Astrocyte (in vitro differentiated cells and primary cell): ENCODE data around the gene EML6. TPM values are rescaled to one million over a fixed set of nuclear protein-coding genes. Genes with fewer than 3 reads are reported as not detected.

Experiments
- DNase-seq: peaks from one replicate; pipeline ENCODE4 v3.0.0-alpha.2; 2010; ENCODE audit warnings: low read depth
- FAIRE-seq: peaks from 2 replicates; lab custom pipeline; 2011; peaks lifted over from hg19 to GRCh38; lab: Jason Lieb, UNC
- H2AFZ ChIP-seq: 2 replicates; pipeline ENCODE4 v1.6.0; 2012; ENCODE audit warnings: low read depth, low read length, inconsistent platforms
- H3K27ac ChIP-seq: 2 replicates; pipeline ENCODE4 v1.5.1; 2011; ENCODE audit warnings: low read depth, low read length, inconsistent platforms
- H3K27me3 ChIP-seq: 2 replicates; pipeline ENCODE4 v1.6.0; 2011; ENCODE audit warnings: low read length, inconsistent platforms; ENCODE audit not compliant: insufficient read depth
- H3K36me3 ChIP-seq: 2 replicates; pipeline ENCODE4 v1.5.1; 2011; ENCODE audit warnings: low read length, inconsistent platforms; ENCODE audit not compliant: insufficient read depth
- H3K4me1 ChIP-seq: 2 replicates; pipeline ENCODE4 v1.5.1; 2011; ENCODE audit warnings: low read length, inconsistent platforms; ENCODE audit not compliant: insufficient read depth
- H3K4me2 ChIP-seq: 2 replicates; pipeline ENCODE4 v1.6.0; 2012; ENCODE audit warnings: low read length, inconsistent platforms
- H3K4me3 ChIP-seq: 2 replicates; pipeline ENCODE4 v1.5.1; 2011; ENCODE audit warnings: low read depth, mild to moderate bottlenecking, low read length, inconsistent platforms; ENCODE audit not compliant: insufficient read depth
- H3K79me2 ChIP-seq: 2 replicates; pipeline ENCODE4 v1.6.0; 2012; ENCODE audit warnings: mild to moderate bottlenecking, low read length, inconsistent platforms; ENCODE audit not compliant: insufficient read depth
- H3K9ac ChIP-seq: 2 replicates; pipeline ENCODE4 v1.6.0; 2012; ENCODE audit warnings: mild to moderate bottlenecking, low read length, inconsistent platforms
- H3K9me3 ChIP-seq: 2 replicates; pipeline ENCODE4 v1.5.1; 2012; ENCODE audit warnings: low read depth, mild to moderate bottlenecking, low read length, inconsistent platforms; ENCODE audit not compliant: insufficient read depth
- H4K20me1 ChIP-seq: 2 replicates; pipeline ENCODE4 v1.6.0; 2012; ENCODE audit warnings: low read length, inconsistent platforms; ENCODE audit not compliant: insufficient read depth
- H3K27ac Mint-ChIP-seq: one replicate; pipeline ENCODE4 v1.8.0; 2021; ENCODE audit warnings: mild to moderate bottlenecking, mixed read lengths; ENCODE audit not compliant: unreplicated experiment
- H3K27me3 Mint-ChIP-seq: one replicate; pipeline ENCODE4 v1.8.0; 2021; ENCODE audit warnings: low read depth, mixed read lengths; ENCODE audit not compliant: unreplicated experiment
- H3K36me3 Mint-ChIP-seq: one replicate; pipeline ENCODE4 v1.8.0; 2021; ENCODE audit warnings: low read depth, mixed read lengths; ENCODE audit not compliant: unreplicated experiment
- H3K4me1 Mint-ChIP-seq: one replicate; pipeline ENCODE4 v1.8.0; 2021; ENCODE audit warnings: low read depth, mixed read lengths; ENCODE audit not compliant: unreplicated experiment
- H3K4me3 Mint-ChIP-seq: one replicate; pipeline ENCODE4 v1.8.0; 2021; ENCODE audit warnings: mild to moderate bottlenecking, moderate library complexity, mixed read lengths; ENCODE audit not compliant: unreplicated experiment
- H3K9me3 Mint-ChIP-seq: one replicate; pipeline ENCODE4 v1.8.0; 2021; ENCODE audit warnings: mild to moderate bottlenecking, mixed read lengths; ENCODE audit not compliant: unreplicated experiment
- CTCF ChIP-seq: IDR thresholded peaks from 2 replicates; pipeline ENCODE4 v1.5.1; 2011; ENCODE audit warnings: low read depth, mild to moderate bottlenecking, inconsistent platforms, low read length, moderate library complexity; ENCODE audit not compliant: insufficient read depth
- EZH2 ChIP-seq: IDR thresholded peaks from 2 replicates; pipeline ENCODE4 v1.6.1; 2012; ENCODE audit warnings: mild to moderate bottlenecking, low read length, inconsistent platforms; ENCODE audit not compliant: insufficient read depth
- total RNA-seq: library from RNA; stranded (reverse); gene quantifications from 2 replicates; pipeline ENCODE4 v1.2.1, GENCODE V29; 2021

EML6 gene
- total RNA-seq, 1 donor from 2014 or later: 0.23 TPM

GRCh38 chr2:54931473-54931872 is 208.0 kb downstream of the EML6 start:
- H3K9me3 ChIP-seq: no peaks in the 10 kb centered on the region
- no peaks in the 10 kb centered on the region for H3K79me2 ChIP-seq
- H3K4me3 ChIP-seq: no peak overlapping the region
- H3K9ac ChIP-seq: no peak overlapping the region
- Mint-ChIP-seq H3K4me3 (no peak overlapping the region), H3K36me3 (no peaks in the 10 kb centered on the region), H3K27ac (no peak overlapping the region), H3K4me1 (no peaks in the 10 kb centered on the region), H3K27me3 (peaks cover 9% of the 10 kb centered on the region), H3K9me3 (no peaks in the 10 kb centered on the region)
- H3K4me1 ChIP-seq: no peaks in the 10 kb centered on the region
- H3K4me2 ChIP-seq: no peak overlapping the region
- FAIRE-seq: no peak
- no peak for TF ChIP-seq EZH2
- no peak for TF ChIP-seq CTCF
- no peak overlapping the region for H2AFZ ChIP-seq
- H3K36me3 ChIP-seq: no peaks in the 10 kb centered on the region
- H4K20me1 ChIP-seq: no peaks in the 10 kb centered on the region
- DNase-seq: no peak
- H3K27me3 ChIP-seq: no peaks in the 10 kb centered on the region
- no peak overlapping the region for H3K27ac ChIP-seq

DNA sequence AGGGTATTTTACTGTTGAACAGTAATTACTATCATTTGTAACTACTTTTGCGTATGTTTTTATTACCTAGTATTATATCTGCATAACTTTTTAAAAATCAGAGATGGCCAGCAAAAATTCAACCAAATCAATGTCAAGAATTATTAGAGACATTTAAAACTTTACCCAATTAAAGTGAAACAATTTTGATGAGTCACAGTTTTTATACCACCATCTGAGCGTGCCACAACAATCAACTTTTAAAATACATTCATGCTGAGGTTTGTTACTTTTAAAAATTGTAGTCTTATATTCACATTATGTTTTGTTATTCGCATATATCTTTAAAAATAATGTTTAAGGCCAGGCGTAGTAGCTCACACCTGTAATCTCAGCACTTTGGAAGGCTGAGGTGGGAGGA is 211.9 kb downstream of the EML6 start:
- no peak for FAIRE-seq
- Mint-ChIP-seq H3K27me3 (no peaks in the 10 kb centered on the region), H3K9me3 (peaks cover 2% of the 10 kb centered on the region)

More for the DNA sequence above, 211.9 kb downstream of the EML6 start:
- Histone ChIP-seq H3K9ac (no peak overlapping the region), H3K4me3 (no peak overlapping the region), H3K79me2 (no peaks in the 10 kb centered on the region), H3K4me1 (no peaks in the 10 kb centered on the region), H3K4me2 (no peak overlapping the region), H4K20me1 (no peaks in the 10 kb centered on the region), H3K9me3 (no peaks in the 10 kb centered on the region), H3K36me3 (no peaks in the 10 kb centered on the region), H2AFZ (no peak overlapping the region), H3K27ac (no peak overlapping the region), H3K27me3 (no peaks in the 10 kb centered on the region)
- no peak for DNase-seq
- H3K27ac Mint-ChIP-seq: no peak overlapping the region
- TF ChIP-seq EZH2 (no peak), CTCF (no peak)
- no peak overlapping the region for H3K4me3 Mint-ChIP-seq
- H3K4me1 Mint-ChIP-seq: no peaks in the 10 kb centered on the region
- peaks cover 6% of the 10 kb centered on the region for H3K36me3 Mint-ChIP-seq
